ENCODE measurements around the gene CDH13.

GRCh38 chr16:83205896-83206295, 579.1 kb downstream of the CDH13 start:
- TF ChIP-seq ESRRG (CRISPR knock-in tag; IDR thresholded peaks at IDR 0.05): no peak
- no peak for TF ChIP-seq ZFP3 (CRISPR knock-in tag; IDR thresholded peaks at IDR 0.05)
- TF ChIP-seq GLIS3 (CRISPR knock-in tag; IDR thresholded peaks at IDR 0.05): no peak
- TF ChIP-seq ISL1 (CRISPR knock-in tag; IDR thresholded peaks at IDR 0.05): no peak
- no peak for TF ChIP-seq TOX (CRISPR knock-in tag; IDR thresholded peaks at IDR 0.05; ENCODE audit: borderline replicate concordance)
- TF ChIP-seq POU6F1 (CRISPR knock-in tag; IDR thresholded peaks at IDR 0.05; ENCODE audit: borderline replicate concordance, low read depth): no peak
- no peak for TF ChIP-seq ARNTL (CRISPR knock-in tag; IDR thresholded peaks at IDR 0.05; ENCODE audit: borderline replicate concordance, low read depth)

All from SK-N-SH treated with all-trans-retinoic acid at 6 μM for 48 hours (cell line).